ENCODE measurements around the gene SIGLEC6. TPM values are rescaled to one million over a fixed set of nuclear protein-coding genes. Genes with fewer than 3 reads are reported as not detected.
A peak's percentile ranks its signal among the peaks of the same experiment; 100 is the strongest.
"Not testable (repeated sequence)": the region's sequence is repeated elsewhere in the genome, so short reads cannot be mapped to it uniquely, and the experiment has no call there.

The SIGLEC6 gene
- total RNA-seq, 6 experiments from 2014 or later = not detected

GRCh38 chr19:51505904-51506303 lies 25.6 kb downstream of the SIGLEC6 start:
- WGBS (ENCODE audit: insufficient coverage, low coverage, low lambda C conversion rate, missing lambda C conversion rate) = 42% methylated on average over 1 of the region's 3 CpGs
- Histone ChIP-seq H3K9me3 (no peaks in the 10 kb centered on the region), H3K36me3 (no peaks in the 10 kb centered on the region), H3K27me3 (no peaks in the 10 kb centered on the region), H3K4me1 (no peaks in the 10 kb centered on the region), H3K4me3 (no peak overlapping the region), H3K27ac (no peak overlapping the region)
- no peak for DNase-seq
- intact Hi-C loops (cut with DNase I) = no loop called here
- TF ChIP-seq POLR2A (IDR thresholded peaks at IDR 0.05) (no peak), CTCF (IDR thresholded peaks at IDR 0.05) (no peak)
- ATAC-seq = no peak

GRCh38 chr19:51503896-51504295 lies 27.6 kb downstream of the SIGLEC6 start:
- TF ChIP-seq CTCF (IDR thresholded peaks at IDR 0.05) = no peak
- no peak for TF ChIP-seq POLR2A (IDR thresholded peaks at IDR 0.05)
- intact Hi-C loops (cut with DNase I) = no loop called here

GRCh38 chr19:51503286-51503817 lies 28.1 kb downstream of the SIGLEC6 start:
- intact Hi-C loops (cut with DNase I) = no loop called here
- no peak overlapping the region for H3K27ac ChIP-seq
- no peak for TF ChIP-seq POLR2A (IDR thresholded peaks at IDR 0.05)
- no peak for TF ChIP-seq CTCF (IDR thresholded peaks at IDR 0.05)
- no peak for DNase-seq
- ATAC-seq = peak in 2 of 4 donors; percentile 25 to 40
- H3K9me3 ChIP-seq = no peaks in the 10 kb centered on the region
- no peaks in the 10 kb centered on the region for H3K4me1 ChIP-seq
- H3K27me3 ChIP-seq = no peaks in the 10 kb centered on the region
- WGBS (ENCODE audit: insufficient coverage, low coverage, low lambda C conversion rate, missing lambda C conversion rate) = 45% methylated on average over 5 of the region's 5 CpGs
- H3K36me3 ChIP-seq = no peaks in the 10 kb centered on the region
- no peak overlapping the region for H3K4me3 ChIP-seq

More at GRCh38 chr19:51503896-51504295, 27.6 kb downstream of the SIGLEC6 start:
- Histone ChIP-seq H3K27me3 (no peaks in the 10 kb centered on the region), H3K4me1 (no peaks in the 10 kb centered on the region), H3K36me3 (no peaks in the 10 kb centered on the region), H3K27ac (no peak overlapping the region), H3K9me3 (no peaks in the 10 kb centered on the region), H3K4me3 (no peak overlapping the region)
- ATAC-seq (no peak), DNase-seq (no peak)
- WGBS (ENCODE audit: insufficient coverage, low coverage, low lambda C conversion rate, missing lambda C conversion rate) = 10% methylated on average over 2 of the region's 3 CpGs

- DNase-seq = peak in 2 of 3 donors; percentile 43 to 59
- no peaks in the 10 kb centered on the region for H3K9me3 ChIP-seq
- H3K27ac ChIP-seq = no peak within 1 kb of the TSS
- no peak within 1 kb of the TSS for H3K4me3 ChIP-seq
- 36% methylated on average over 8 of the region's 12 CpGs for WGBS (ENCODE audit: insufficient coverage, low coverage, low lambda C conversion rate, missing lambda C conversion rate)
- no peaks in the 10 kb centered on the region for H3K27me3 ChIP-seq
- H3K4me1 ChIP-seq = no peaks in the 10 kb centered on the region
- peak; percentile 38 to 77 (median 65) for ATAC-seq
- H3K36me3 ChIP-seq = no peaks in the 10 kb centered on the region
- intact Hi-C loops (cut with DNase I) = no loop called here
- TF ChIP-seq CTCF (IDR thresholded peaks at IDR 0.05) (no peak), POLR2A (IDR thresholded peaks at IDR 0.05) (no peak)
Measured at GRCh38 chr19:51501594-51502263, 29.7 kb downstream of the SIGLEC6 start, which contains the start of gene SIGLEC12. Gene SIGLEC12, minus strand, starts transcription at chr19:51501800. Its CDS starts 67 bp downstream, at chr19:51501733.

- H3K27me3 ChIP-seq; H3K4me3 ChIP-seq; H3K4me1 ChIP-seq; H3K9me3 ChIP-seq; intact Hi-C loops (cut with DNase I); H3K36me3 ChIP-seq; DNase-seq; H3K27ac ChIP-seq: not testable (repeated sequence)
- 41% methylated on average over 4 of the region's 8 CpGs for WGBS (ENCODE audit: insufficient coverage, low coverage, low lambda C conversion rate, missing lambda C conversion rate)
- ATAC-seq = peak in 2 of 4 donors; percentile 17 to 24
Measured at GRCh38 chr19:51500931-51501330, 30.5 kb downstream of the SIGLEC6 start.
